K562 (cell line): Measurements from ENCODE around the gene ULK1. TPM values are rescaled to one million over a fixed set of nuclear protein-coding genes. Genes with fewer than 3 reads are reported as not detected.
A peak's percentile ranks its signal among the peaks of the same experiment; 100 is the strongest.

Experiments
- ATF6 ChIP-seq: sonication (generic); formaldehyde crosslinking; IDR thresholded peaks from 2 replicates; pipeline ENCODE4 v1.4.0; 2020; ENCODE audit warnings: mild to moderate bottlenecking, missing genetic modification reagents
- CHD4 ChIP-seq: fragments of 200-600 bp; sonication (generic); IDR thresholded peaks from 3 replicates; pipeline ENCODE4 v1.6.1; 2012; ENCODE audit warnings: low read depth, mild to moderate bottlenecking, mixed read lengths, low read length, inconsistent platforms; ENCODE audit not compliant: insufficient read depth, insufficient replicate concordance, poor library complexity, severe bottlenecking
- E2F4 ChIP-seq: sonication (generic); formaldehyde crosslinking; IDR thresholded peaks from 2 replicates; pipeline ENCODE4 v1.8.0; 2022; ENCODE audit warnings: mild to moderate bottlenecking, low read depth, missing genetic modification reagents
- GABPB1 ChIP-seq: sonication (generic); formaldehyde crosslinking; IDR thresholded peaks from 2 replicates; pipeline ENCODE4 v1.8.0; 2022; ENCODE audit warnings: mild to moderate bottlenecking, missing genetic modification reagents
- HDAC3 ChIP-seq: fragments of 450-650 bp; IDR thresholded peaks from 2 replicates; pipeline ENCODE4 v1.6.1; 2018; ENCODE audit warnings: borderline replicate concordance, mild to moderate bottlenecking, moderate library complexity; ENCODE audit not compliant: partially characterized antibody
- KAT7 ChIP-seq: sonication (generic); formaldehyde crosslinking; IDR thresholded peaks from 2 replicates; pipeline ENCODE4 v1.8.0; 2022; ENCODE audit warnings: missing genetic modification reagents, mild to moderate bottlenecking, borderline replicate concordance
- MXI1 ChIP-seq: IDR thresholded peaks from 2 replicates; pipeline ENCODE4 v1.6.1; 2011; ENCODE audit warnings: low read depth, mild to moderate bottlenecking, improper control_type of control experiment, low read length
- NFATC3 ChIP-seq: fragments of 450-650 bp; IDR thresholded peaks from 2 replicates; pipeline ENCODE4 v1.6.1; 2017; ENCODE audit warnings: mild to moderate bottlenecking
- NR2C1 ChIP-seq, 2 experiments: fragments of 450-650 bp; IDR thresholded peaks; 2 replicates each; pipeline ENCODE4 v1.6.1; 2017; ENCODE audit warnings: mild to moderate bottlenecking in 2 of 2, antibody characterized with exemption in 1 of 2, inconsistent platforms in 1 of 2, missing compliant biosample characterization in 1 of 2, missing genetic modification characterization in 1 of 2
- PHF20 ChIP-seq: fragments of 450-650 bp; IDR thresholded peaks from 2 replicates; pipeline ENCODE4 v1.6.1; 2018; ENCODE audit not compliant: partially characterized antibody
- POLR2H ChIP-seq: IDR thresholded peaks from 2 replicates; pipeline ENCODE4 v1.6.1; 2016; ENCODE audit warnings: missing genetic modification characterization, low read depth, mild to moderate bottlenecking, control low read depth, missing compliant biosample characterization, moderate library complexity
- PYGO2 ChIP-seq: fragments of 450-650 bp; IDR thresholded peaks from 2 replicates; pipeline ENCODE4 v1.6.1; 2016; ENCODE audit warnings: mild to moderate bottlenecking, missing genetic modification characterization, moderate library complexity, missing compliant biosample characterization
- TAF9B ChIP-seq: fragments of 450-650 bp; IDR thresholded peaks from 2 replicates; pipeline ENCODE4 v1.6.1; 2018; ENCODE audit warnings: mild to moderate bottlenecking; ENCODE audit not compliant: partially characterized antibody
- ZNF274 ChIP-seq: IDR thresholded peaks from 2 replicates; pipeline ENCODE4 v1.6.1; 2011; ENCODE audit warnings: low read depth, mild to moderate bottlenecking, low read length, moderate library complexity, borderline replicate concordance
- ZNF551 ChIP-seq: fragments of 250-450 bp; sonication (Bioruptor Pico); IDR thresholded peaks from 2 replicates; pipeline ENCODE4 v1.5.0; 2021; ENCODE audit warnings: mild to moderate bottlenecking, moderate library complexity
- ZNF79 ChIP-seq: fragments of 250-450 bp; sonication (Bioruptor Pico); IDR thresholded peaks from 2 replicates; pipeline ENCODE4 v1.4.0; 2020; ENCODE audit warnings: low read depth, mild to moderate bottlenecking, moderate library complexity
- polyA plus RNA-seq, 8 experiments: library from polyadenylated mRNA; depleted of rRNA in 4 of 8; stranded (reverse) in 5 of 8; unstranded in 3 of 8; fragments of >200 nt; fragmentation: Nextera tagmentation in 2 of 8; fragmentation: Illumina TruSeq in 1 of 8; extraction: Ambion mirVana in 2 of 8; extraction: Trizol in 1 of 8; gene quantifications; 2 replicates each; pipeline versions ENCODE4 v1.2.1 to v1.2.3, GENCODE V29; 2011 to 2014; ENCODE audit warnings: inconsistent platforms in 1 of 8, missing spikeins in 1 of 8
- total RNA-seq, 7 experiments: library from RNA; depleted of rRNA in 6 of 7; stranded (reverse); fragments of >200 nt in 6 of 7; fragmentation: Illumina TruSeq in 2 of 7; extraction: Trizol in 2 of 7; gene quantifications; 2 replicates each; pipeline versions ENCODE4 v1.2.1 to v1.2.3, GENCODE V29; 2011 to 2021; ENCODE audit warnings: low replicate concordance in 1 of 7
- TF ChIP-seq, protein P1 (sequence below), 2 experiments: fragments of 450-650 bp in 1 of 2; sonication (generic) in 1 of 2; formaldehyde crosslinking in 1 of 2; IDR thresholded peaks in 1 of 2; conservative IDR thresholded peaks in 1 of 2; 2 replicates each; pipeline versions ENCODE4 v1.6.1 to v1.8.1; 2016 to 2023; ENCODE audit warnings: mild to moderate bottlenecking in 2 of 2, moderate library complexity in 2 of 2, inconsistent platforms in 1 of 2, missing genetic modification reagents in 1 of 2
- TF ChIP-seq, protein P2 (sequence below): sonication (generic); formaldehyde crosslinking; IDR thresholded peaks from 2 replicates; pipeline ENCODE4 v1.8.0; 2023; ENCODE audit warnings: mild to moderate bottlenecking, missing genetic modification reagents
- TF ChIP-seq, protein P3 (sequence below): sonication (generic); formaldehyde crosslinking; IDR thresholded peaks from 2 replicates; pipeline ENCODE4 v1.8.0; 2022; ENCODE audit warnings: missing genetic modification reagents, mild to moderate bottlenecking, moderate library complexity, borderline replicate concordance

ULK1 gene
- total and polyA plus RNA-seq, 9 of the 15 experiments (the other 6 are each of a cell fraction or from before 2014, with no cell fraction given) = 0.15 to 29.4 (median 2.5) TPM

GRCh38 chr12:131896080-131896810 is 1.8 kb downstream of the ULK1 start (continued):
- TF ChIP-seq ATF6 (no peak), E2F4 (CRISPR knock-in tag) (no peak), POLR2H (tag) (no peak), ZNF274 (no peak), TAF9B (no peak), PHF20 (no peak), MXI1 (no peak), KAT7 (CRISPR knock-in tag) (no peak; the same call in 1 of the 2 replicates), GABPB1 (CRISPR knock-in tag) (peak; percentile 60; the same call in 1 of the 2 replicates), CHD4 (no peak), NFATC3 (no peak), ZNF551 (no peak), HDAC3 (no peak), NR2C1 (IDR thresholded peaks at IDR 0.05) (no peak), NR2C1 (tag; IDR thresholded peaks at IDR 0.05) (no peak), PYGO2 (tag) (no peak), ZNF79 (CRISPR knock-in tag) (no peak)
- TF ChIP-seq, protein P1, sequence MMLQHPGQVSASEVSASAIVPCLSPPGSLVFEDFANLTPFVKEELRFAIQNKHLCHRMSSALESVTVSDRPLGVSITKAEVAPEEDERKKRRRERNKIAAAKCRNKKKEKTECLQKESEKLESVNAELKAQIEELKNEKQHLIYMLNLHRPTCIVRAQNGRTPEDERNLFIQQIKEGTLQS (IDR thresholded peaks at IDR 0.05) = 0 out of 2 replicates have a peak, but pooled peaks have one; percentile 11
- TF ChIP-seq, protein P1 (CRISPR knock-in tag; conservative IDR thresholded peaks at IDR 0.05) = no peak
- TF ChIP-seq, protein P2, sequence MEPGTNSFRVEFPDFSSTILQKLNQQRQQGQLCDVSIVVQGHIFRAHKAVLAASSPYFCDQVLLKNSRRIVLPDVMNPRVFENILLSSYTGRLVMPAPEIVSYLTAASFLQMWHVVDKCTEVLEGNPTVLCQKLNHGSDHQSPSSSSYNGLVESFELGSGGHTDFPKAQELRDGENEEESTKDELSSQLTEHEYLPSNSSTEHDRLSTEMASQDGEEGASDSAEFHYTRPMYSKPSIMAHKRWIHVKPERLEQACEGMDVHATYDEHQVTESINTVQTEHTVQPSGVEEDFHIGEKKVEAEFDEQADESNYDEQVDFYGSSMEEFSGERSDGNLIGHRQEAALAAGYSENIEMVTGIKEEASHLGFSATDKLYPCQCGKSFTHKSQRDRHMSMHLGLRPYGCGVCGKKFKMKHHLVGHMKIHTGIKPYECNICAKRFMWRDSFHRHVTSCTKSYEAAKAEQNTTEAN (CRISPR knock-in tag) = no peak
- TF ChIP-seq, protein P3, sequence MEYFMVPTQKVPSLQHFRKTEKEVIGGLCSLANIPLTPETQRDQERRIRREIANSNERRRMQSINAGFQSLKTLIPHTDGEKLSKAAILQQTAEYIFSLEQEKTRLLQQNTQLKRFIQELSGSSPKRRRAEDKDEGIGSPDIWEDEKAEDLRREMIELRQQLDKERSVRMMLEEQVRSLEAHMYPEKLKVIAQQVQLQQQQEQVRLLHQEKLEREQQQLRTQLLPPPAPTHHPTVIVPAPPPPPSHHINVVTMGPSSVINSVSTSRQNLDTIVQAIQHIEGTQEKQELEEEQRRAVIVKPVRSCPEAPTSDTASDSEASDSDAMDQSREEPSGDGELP (CRISPR knock-in tag) = peak; percentile 91
